Measurements from ENCODE around the gene NEO1. TPM values are rescaled to one million over a fixed set of nuclear protein-coding genes. Genes with fewer than 3 reads are reported as not detected.

Gene NEO1
- total and polyA plus RNA-seq, 2 of the 13 experiments (the other 11 are each of a cell fraction or from before 2014, with no cell fraction given): 8.4 to 11.0 TPM

DNA sequence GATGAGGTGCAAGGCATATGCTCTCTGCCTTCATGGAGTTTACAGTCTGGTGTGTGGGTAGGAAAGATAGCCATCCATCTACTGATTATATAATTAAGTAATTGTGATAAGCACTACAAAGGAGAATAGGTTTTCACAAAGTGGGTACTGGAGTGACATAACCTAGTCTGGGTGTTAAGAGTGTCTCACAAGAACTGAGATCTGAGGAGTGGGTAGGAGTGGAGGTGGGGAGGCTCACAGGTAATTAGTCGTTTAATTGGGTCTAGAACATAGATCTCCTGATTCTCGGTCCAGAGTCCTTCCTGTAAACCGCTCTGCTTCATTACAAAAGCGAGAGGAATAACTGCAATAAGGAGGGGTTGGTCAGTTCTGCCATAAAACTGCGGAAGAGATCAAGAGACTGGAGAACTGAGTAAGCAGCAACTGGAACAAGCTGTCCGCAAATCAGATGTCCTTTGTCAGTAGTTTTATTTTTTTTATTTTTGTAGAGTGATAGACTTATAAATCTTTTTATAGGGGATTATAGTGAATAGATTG, 2.2 kb downstream of the NEO1 start (continued):
- TF ChIP-seq, protein P1, sequence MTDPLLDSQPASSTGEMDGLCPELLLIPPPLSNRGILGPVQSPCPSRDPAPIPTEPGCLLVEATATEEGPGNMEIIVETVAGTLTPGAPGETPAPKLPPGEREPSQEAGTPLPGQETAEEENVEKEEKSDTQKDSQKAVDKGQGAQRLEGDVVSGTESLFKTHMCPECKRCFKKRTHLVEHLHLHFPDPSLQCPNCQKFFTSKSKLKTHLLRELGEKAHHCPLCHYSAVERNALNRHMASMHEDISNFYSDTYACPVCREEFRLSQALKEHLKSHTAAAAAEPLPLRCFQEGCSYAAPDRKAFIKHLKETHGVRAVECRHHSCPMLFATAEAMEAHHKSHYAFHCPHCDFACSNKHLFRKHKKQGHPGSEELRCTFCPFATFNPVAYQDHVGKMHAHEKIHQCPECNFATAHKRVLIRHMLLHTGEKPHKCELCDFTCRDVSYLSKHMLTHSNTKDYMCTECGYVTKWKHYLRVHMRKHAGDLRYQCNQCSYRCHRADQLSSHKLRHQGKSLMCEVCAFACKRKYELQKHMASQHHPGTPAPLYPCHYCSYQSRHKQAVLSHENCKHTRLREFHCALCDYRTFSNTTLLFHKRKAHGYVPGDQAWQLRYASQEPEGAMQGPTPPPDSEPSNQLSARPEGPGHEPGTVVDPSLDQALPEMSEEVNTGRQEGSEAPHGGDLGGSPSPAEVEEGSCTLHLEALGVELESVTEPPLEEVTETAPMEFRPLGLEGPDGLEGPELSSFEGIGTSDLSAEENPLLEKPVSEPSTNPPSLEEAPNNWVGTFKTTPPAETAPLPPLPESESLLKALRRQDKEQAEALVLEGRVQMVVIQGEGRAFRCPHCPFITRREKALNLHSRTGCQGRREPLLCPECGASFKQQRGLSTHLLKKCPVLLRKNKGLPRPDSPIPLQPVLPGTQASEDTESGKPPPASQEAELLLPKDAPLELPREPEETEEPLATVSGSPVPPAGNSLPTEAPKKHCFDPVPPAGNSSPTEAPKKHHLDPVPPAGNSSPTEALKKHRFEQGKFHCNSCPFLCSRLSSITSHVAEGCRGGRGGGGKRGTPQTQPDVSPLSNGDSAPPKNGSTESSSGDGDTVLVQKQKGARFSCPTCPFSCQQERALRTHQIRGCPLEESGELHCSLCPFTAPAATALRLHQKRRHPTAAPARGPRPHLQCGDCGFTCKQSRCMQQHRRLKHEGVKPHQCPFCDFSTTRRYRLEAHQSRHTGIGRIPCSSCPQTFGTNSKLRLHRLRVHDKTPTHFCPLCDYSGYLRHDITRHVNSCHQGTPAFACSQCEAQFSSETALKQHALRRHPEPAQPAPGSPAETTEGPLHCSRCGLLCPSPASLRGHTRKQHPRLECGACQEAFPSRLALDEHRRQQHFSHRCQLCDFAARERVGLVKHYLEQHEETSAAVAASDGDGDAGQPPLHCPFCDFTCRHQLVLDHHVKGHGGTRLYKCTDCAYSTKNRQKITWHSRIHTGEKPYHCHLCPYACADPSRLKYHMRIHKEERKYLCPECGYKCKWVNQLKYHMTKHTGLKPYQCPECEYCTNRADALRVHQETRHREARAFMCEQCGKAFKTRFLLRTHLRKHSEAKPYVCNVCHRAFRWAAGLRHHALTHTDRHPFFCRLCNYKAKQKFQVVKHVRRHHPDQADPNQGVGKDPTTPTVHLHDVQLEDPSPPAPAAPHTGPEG (CRISPR knock-in tag; IDR thresholded peaks at IDR 0.05): no peak
- TF ChIP-seq, protein P2, sequence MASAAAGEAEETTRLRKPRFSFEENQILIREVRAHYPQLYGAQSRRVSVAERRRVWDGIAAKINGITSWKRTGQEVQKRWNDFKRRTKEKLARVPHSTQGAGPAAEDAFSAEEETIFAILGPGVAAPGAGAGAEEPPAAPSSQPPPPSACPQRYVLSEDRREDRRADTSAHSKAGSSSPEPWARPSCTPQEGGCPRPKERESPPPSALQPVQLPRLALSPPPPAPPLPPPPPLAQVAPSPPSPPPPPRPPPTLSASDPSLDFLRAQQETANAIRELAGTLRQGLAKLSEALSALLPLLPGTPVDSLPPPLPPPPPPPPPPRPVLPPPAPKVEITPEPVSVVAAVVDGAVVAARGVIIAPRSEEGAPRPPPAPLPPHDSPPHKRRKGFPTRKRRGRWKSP (CRISPR knock-in tag; IDR thresholded peaks at IDR 0.05): no peak
- no peak for TF ChIP-seq RFX1 (IDR thresholded peaks at IDR 0.05)
- TF ChIP-seq KLF13 (CRISPR knock-in tag; IDR thresholded peaks at IDR 0.05): no peak
- TF ChIP-seq MEIS2 (CRISPR knock-in tag; IDR thresholded peaks at IDR 0.05): no peak
- TF ChIP-seq, protein P3, sequence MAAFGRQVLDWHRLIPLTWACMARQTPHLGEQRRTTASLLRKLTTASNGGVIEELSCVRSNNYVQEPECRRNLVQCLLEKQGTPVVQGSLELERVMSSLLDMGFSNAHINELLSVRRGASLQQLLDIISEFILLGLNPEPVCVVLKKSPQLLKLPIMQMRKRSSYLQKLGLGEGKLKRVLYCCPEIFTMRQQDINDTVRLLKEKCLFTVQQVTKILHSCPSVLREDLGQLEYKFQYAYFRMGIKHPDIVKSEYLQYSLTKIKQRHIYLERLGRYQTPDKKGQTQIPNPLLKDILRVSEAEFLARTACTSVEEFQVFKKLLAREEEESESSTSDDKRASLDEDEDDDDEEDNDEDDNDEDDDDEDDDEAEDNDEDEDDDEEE (CRISPR knock-in tag; IDR thresholded peaks at IDR 0.05): no peak
- no peak for TF ChIP-seq ZNF460 (CRISPR knock-in tag; IDR thresholded peaks at IDR 0.05; ENCODE audit: borderline replicate concordance)
